GM18502 (cell line): ENCODE data around the gene PSMD13.

Experiments
- ATAC-seq: cut with Tn5 transposase; IDR thresholded peaks from one replicate; pipeline ENCODE4 v1.9.1; 2021; ENCODE audit warnings: mild to moderate bottlenecking; ENCODE audit not compliant: unreplicated experiment, poor library complexity

Gene PSMD13

DNA sequence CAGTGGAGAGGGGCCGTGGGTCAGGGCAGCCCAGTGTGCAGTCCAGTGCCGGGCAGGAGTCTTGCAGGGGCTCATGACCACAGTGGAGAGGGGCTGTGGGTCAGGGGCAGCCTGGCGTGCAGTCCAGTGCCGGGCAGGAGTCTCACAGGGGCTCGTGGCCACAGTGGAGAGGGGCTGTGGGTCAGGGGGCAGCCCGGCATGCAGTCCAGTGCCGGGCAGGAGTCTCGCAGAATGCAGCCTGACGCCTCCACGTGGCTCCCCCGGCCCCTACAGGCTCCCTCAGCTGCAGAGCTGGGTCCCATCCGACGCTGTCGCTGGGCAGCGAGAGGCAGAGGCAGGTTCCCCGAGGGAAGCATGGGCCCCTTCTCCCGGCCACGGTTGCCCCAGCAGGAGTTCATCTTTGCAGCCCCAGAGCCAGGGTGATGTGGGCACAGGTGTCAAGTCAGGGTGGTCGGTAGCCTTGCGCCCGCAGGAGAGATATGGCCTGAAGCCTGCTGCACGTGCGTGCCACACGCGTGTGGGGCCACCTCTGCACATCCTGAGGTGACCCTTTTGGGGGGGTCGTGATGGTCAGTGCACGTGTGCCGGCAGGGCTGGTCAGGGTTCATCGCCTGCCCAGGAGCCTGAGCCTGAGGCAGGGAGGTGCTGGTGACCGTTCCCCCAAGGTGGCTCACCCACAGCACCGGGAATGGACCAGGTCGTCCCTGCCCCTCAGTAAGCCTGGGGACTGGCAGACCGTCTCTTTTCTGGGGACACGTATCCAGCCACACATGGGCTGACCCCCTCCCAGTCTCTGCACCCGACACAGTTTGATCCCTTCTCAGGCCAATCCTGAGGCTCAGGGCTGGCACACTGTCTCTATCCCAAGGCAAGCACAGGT, 59.6 kb downstream of the PSMD13 start:
- no peak for ATAC-seq

DNA sequence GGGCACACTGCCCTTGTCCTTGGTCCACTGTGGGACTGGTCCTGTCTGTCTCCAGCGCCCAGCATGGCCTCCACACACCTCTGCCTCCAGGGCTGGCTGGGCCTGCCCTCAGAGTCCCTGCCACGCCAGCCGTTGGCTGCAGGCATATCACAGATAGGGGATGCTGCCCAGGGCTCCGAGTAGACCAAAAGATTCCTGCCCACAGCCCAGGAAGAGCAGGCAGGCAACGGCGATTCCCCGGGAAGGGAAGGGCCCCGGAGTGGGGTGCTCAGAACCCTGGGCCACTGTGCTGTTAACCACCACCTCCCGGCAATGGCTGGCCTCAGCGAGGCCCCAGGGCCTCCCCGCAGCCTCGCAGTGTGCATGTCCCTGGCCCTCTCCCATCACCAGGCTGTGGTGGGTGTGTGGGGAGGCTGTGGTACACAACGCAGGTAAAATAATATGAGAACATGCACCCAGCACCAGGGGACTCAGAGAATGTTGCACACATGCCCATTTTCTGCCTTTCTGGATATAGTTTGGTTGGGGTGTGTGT, 60.3 kb downstream of the PSMD13 start:
- ATAC-seq, result no peak

DNA sequence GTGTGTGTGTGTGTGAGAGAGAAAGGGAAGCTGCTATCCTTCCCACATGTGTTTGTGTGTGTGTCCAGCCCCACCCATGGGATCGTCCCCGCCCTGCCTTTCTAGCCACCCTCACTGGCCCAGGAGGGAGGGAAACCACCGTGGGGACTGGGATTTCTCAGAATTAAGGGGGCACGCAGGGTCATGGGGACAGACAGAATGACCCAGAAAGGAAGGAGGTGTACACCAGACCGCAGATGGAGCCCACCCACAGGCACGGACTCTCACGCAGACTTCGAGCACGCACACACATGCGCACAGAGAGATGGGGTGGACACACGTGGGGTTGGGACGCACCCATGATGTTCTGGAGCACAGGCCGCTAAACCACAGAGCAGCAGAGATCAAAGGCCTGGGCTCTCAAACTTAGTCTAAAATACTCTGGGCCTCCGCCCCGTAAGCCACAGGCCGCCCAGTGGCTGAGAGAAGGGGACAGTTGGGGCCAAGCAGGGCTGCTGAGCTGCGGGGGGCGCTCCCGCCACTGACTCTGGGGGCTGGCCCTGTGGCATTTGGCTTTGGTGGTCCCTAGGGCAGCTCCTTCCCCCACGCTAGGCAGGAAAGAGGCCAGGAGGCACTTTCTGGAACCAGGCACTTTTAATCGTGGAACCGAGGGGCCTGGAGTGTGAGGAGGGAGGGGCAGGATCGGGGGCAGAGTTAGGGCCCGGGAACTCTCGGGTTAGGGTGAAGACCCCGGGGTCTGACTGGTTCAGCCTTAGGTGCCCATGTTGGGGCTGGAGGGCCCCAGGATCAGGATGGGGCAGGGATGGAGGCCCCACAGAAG, 61.0 kb downstream of the PSMD13 start:
- no peak for ATAC-seq

DNA sequence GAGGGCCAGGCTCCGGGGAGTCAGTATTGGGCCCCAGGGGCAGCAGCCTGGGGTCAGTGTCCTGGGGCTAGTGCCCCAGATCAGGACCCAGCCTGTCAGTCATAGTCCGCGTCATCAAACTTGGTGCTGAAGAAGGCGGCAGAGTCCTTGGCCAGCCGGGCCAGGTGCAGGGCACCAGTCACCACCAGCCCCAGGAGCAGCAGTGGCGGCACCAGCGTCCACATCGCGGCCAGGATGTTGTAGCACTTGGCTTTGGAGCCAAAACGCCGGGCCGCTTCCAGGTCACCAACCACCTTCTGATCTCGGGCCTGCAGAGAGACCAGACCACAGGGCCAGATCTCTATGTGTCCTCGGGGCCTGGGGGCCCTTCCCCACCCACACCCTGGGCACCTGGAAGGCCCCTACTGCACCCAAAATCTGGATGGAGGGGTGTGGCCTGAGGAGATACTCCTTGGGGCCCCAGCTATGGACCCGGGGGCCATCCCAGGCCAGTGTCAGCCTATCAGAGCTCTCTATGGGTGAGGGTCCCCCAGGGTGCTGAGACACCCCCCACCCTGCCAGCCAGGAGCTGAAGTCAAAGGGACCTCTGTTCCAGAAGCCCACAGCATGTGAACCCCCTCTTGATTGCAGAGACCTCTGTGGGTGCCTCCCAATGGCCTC, 61.8 kb downstream of the PSMD13 start:
- no peak for ATAC-seq

DNA sequence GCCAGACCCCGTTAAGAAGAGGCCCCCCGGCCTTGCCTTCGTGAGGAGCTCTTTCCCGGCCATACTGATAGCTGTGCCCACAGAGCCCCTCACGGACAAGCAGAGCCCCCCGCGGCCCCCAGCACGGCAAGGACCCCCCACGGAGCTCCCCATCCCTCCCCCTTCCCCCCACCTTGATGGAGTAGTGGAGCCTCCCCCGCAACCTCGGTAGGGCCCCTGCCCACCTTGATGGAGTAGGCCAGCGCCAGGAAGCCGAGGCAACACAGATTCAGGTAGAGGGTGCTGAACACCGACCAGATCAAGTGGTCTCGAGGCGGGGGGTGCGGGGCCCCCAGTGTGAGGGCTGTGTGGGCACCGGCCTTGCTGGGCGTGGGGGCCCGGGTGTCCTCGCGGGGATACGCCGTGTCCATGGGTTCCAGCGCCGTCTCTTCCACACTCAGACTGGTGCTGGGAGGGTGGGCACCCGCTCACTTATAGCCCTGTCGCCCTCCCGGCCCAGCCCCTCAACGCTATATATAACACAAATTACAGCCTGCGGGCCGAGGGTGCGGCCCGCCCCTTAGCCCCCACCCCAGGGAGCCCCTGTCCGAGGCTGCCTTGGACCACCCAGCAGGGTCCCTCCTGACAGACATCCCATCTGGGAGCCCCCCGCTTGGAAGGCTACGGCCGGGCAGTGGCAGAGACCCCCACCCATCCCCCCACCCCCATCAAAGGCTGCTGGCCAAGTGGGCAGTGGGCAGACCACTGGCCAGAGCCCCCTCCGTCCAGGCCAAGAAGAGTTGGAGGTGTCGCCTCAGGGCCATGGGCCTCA, 62.5 kb downstream of the PSMD13 start, which contains the start of gene IFITM5:
TSS of gene IFITM5 (minus strand) at position 446 of the 811 bp plus-strand sequence. CDS start at position 410, 36 bp downstream.
- ATAC-seq, result no peak

DNA sequence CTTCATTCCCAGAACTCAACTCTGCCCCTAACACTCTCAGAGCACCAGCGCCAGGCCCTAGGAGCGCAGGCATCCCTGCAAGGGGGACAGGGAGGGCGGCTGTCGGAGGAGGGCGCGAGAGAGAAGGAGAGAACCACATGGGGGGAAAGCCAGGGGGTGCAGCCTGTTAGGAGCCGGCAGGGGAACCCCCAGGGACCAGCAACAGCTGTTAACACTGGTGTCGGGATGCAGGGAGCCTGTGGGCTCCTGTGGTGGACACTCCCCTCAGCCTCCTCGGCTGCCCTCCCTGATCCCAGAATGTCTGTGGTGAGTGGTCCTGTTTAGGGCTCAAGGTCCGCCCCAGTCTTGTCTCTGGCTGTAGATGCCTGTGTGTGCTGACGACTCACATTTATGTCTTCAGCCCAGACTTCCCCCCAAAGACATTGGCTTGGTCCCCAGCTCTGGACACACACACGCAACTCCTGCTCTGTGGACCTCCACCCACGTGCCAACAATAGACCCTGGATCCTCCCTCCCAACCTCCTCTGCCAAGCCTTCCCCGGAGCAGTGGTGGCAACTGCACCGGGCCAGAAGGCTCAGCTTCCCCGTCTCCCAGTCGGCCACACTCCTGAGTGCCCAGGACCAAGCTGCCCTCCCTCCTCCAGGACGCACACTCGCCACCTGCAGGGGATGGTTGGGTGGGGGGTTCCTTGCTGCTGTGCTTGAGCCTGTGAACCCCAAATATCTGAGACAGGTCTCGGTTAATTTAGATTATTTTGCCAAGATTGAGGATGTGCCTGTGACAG, 63.4 kb downstream of the PSMD13 start:
- no peak for ATAC-seq
